ENCODE data around the gene ELFN1.

The ELFN1 gene

DNA sequence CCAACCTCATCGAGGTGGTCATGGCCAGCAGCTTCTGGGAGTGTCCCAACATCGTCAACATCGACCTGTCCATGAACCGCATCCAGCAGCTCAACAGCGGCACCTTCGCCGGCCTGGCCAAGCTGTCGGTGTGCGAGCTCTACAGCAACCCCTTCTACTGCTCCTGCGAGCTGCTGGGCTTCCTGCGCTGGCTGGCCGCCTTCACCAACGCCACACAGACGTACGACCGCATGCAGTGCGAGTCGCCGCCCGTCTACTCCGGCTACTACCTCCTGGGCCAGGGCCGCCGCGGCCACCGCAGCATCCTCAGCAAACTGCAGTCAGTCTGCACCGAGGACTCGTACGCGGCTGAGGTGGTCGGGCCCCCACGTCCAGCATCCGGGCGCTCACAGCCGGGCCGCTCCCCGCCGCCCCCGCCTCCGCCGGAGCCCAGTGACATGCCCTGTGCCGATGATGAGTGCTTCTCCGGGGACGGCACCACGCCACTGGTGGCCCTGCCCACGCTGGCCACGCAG lies 75.0 kb downstream of the ELFN1 start:
- DNase-seq = no peak

DNA sequence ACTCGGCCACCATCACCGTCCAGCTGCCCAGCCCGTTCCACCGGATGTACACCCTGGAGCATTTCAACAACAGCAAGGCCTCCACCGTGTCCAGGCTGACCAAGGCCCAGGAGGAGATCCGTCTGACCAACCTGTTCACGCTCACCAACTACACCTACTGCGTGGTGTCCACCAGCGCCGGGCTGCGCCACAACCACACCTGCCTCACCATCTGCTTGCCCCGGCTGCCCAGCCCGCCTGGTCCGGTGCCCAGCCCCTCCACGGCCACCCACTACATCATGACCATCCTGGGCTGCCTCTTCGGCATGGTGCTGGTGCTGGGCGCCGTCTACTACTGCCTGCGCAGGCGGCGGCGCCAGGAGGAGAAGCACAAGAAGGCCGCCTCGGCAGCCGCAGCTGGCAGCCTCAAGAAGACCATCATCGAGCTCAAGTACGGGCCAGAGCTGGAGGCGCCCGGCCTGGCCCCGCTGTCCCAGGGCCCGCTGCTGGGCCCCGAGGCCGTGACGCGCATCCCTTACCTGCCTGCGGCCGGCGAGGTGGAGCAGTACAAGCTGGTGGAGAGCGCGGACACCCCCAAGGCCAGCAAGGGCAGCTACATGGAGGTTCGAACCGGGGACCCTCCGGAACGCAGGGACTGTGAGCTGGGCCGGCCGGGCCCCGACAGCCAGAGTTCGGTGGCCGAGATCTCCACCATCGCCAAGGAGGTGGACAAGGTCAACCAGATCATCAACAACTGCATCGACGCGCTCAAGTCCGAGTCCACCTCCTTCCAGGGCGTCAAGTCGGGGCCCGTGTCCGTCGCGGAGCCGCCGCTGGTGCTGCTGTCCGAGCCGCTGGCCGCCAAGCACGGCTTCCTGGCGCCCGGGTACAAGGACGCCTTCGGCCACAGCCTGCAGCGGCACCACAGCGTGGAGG lies 75.8 kb downstream of the ELFN1 start:
- DNase-seq = no peak

DNA sequence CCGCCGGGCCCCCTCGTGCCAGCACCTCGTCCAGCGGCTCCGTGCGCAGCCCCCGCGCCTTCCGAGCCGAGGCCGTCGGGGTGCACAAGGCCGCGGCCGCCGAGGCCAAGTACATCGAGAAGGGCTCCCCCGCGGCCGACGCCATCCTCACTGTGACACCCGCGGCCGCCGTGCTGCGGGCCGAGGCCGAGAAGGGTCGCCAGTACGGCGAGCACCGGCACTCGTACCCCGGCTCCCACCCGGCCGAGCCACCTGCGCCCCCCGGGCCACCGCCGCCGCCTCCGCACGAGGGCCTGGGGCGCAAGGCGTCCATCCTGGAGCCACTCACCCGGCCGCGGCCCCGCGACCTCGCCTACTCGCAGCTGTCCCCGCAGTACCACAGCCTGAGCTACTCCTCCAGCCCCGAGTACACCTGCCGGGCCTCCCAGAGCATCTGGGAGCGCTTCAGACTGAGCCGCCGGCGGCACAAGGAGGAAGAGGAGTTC lies 76.5 kb downstream of the ELFN1 start:
- DNase-seq = no peak

DNA sequence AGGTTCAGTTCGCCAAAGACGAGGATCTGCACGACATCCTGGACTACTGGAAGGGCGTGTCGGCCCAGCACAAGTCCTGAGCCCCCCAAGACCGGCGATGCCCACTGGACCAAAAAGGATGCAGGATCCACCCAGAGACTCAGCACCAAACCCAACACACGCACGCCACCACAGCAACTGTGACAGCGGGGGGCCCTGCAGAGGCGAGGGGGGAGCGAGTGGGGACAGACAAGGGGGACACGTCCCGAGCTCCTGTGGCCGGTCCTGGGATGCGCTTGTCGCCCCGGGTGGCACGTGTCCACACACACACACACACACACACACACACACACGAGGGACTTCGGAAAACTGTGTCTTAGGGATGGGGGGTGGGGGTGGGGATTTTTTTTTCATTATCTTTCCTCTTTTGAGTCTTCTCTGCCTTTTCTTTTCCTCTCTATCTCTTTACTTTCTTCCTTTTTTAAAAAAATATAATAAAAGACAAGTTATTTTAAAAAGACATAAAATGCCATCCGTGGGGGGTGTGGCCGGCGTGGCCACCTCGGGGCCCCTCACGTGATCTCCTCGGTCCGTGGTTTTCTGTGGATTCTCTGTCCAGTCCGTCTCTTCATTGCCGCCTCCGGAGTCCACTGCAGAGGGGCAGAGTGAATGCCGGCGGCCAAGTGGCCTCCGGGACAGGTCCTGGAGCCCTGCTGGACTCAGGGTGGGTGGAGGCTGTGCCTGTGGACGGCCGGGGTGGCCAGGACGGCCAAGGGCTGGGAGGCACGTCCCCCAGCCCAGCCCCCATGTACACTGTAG lies 77.1 kb downstream of the ELFN1 start:
- no peak for DNase-seq

DNA sequence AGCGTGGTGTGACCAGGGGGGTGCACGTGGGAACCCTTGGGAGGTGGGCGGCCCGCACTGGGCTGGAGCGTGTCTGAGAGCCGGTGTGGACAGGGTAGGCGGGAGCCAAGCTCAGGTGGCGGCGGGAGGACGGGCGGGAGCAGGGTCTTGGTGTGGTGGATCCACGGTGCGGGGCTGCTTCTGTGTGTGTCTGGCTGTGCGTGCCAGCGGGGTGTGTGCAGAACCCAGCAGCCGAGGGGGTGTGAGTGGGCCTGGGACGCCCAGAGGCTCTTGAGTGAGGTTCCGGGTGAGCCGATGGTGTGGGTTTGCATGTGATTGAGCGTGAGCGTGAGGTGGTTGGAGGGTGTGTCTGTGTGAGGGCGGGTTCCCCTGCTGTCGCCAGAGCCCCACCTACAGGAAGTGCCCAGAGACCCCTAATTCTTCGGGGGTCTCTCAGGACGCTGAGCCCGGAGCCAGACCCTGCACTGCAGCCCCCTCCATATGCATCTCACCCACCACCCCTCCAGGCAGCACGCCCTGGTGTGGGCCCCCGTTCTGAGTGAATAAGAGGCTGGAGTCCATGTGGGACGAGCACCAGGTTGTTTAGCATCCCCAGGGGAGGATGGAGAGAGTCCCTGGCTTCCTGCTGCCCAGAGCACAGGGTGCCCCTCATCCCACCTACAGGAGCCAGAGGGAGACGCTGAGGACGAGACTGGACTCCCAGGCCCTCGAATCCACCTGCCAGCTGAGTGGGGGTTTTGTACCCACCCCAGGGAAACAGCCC lies 78.2 kb downstream of the ELFN1 start:
- DNase-seq = no peak

DNA sequence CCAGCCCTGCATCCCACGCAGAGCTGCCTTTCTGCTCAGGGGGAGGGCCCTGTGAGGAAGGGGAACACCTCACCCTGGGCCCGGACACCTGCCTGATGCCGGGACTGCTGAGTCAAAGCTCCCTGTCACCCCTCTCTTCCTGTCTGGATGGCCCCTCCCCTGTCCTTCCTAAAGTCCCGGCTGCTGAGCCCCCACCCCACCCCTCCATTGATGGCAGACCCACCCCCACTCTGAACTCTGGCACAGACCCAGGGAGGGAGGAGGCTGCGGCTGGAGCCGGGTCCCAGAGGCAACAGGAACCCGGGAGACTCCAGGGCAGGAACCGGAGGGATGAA lies 78.7 kb downstream of the ELFN1 start:
- DNase-seq = no peak

DNA sequence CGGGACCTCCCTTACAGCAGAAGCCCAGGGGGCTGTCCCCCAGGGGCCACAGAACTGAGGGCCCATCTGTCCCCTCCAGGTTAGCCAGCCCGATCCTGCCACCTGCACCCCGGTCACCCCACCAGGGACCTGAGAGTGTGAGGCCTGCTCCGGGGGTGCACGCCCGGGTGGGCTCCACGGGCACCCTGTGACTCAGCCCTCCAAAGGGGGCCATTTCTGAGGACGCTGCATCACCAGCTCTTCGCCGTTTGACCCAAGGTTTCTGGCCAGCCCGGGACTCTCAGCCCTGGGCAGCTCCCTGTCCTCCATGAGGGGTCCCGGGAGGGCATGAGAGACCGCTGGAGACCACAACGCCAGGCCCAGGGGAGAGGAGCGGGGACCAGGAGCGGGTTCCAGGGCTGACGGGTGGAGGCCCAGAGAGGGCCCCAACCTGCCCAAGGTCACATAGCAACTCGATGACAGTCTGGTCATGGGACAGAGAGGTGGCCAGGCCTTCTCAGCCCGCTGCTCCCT lies 79.3 kb downstream of the ELFN1 start:
- DNase-seq = no peak

DNA sequence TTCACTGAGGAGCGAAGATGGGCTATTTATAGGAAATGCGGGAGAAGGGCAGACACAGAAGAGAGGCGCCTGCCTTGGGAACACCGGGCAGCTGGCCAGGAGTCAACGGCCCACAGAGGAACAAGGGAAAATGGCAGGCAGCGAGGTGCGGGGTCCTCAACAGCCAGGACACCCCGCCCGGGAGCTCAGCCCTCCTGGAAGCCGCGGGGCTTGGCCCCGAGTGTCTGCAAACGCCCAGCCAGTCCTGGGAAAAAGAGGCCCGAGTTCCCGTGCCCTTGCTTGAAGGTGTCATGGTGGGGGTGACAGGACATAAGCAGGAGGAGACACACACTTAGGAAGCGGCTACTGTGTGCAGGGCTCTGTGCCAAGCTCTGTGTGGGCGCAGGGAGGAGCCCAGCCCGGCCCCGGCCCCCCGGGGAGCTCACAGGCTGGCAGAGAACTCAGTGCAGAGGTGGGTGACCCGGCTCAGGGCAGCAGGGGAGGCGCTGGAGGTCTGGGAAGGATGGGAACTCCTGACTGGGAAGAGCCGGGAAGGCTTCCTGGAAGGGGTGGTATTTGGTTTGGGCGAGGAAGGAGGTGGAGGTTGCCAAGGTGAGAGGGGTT lies 79.9 kb downstream of the ELFN1 start:
- DNase-seq = no peak

DNA sequence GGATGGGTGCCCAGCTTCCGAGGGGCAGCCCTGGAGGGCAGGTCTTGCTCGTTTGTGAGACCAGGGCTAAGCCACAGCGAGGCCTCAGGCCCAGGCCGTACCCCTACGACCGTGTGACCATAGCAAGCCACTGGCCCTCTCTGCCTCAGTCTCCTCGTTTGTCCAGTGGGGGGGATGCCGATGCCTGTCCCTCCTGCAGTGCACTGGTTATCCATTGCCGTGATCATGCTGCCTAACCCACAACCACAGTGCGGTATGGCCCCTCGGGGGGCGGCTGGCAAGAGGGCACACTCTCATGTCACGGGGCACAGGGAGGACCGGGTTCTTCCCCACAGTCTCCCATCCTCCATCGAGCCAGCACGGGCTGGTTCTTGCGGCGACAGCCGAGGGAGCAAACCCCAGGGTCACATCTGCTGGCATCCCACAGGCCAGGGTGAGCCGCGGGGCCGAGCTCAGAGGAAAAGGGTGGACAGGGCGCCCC lies 80.5 kb downstream of the ELFN1 start:
- no peak for DNase-seq

DNA sequence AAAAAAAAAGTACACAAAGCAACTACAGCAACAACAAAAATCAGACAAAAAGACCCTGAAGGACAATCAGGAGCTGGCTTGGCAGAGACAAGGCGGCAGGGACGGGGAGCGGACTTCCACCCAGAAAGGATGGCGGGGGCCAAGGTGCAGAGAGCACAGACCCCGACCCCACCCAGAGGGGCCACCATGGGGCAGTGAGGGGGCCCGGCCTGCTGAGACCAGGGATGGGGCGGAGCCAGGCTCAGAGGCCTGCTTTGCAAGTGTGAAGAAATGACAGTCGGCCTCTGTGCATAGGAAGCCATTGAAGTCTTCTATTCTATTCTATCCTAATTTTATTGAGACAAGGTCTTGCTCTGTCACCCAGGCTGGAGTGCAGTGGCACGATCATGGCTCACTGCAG lies 82.0 kb downstream of the ELFN1 start:
- no peak for DNase-seq

DNA sequence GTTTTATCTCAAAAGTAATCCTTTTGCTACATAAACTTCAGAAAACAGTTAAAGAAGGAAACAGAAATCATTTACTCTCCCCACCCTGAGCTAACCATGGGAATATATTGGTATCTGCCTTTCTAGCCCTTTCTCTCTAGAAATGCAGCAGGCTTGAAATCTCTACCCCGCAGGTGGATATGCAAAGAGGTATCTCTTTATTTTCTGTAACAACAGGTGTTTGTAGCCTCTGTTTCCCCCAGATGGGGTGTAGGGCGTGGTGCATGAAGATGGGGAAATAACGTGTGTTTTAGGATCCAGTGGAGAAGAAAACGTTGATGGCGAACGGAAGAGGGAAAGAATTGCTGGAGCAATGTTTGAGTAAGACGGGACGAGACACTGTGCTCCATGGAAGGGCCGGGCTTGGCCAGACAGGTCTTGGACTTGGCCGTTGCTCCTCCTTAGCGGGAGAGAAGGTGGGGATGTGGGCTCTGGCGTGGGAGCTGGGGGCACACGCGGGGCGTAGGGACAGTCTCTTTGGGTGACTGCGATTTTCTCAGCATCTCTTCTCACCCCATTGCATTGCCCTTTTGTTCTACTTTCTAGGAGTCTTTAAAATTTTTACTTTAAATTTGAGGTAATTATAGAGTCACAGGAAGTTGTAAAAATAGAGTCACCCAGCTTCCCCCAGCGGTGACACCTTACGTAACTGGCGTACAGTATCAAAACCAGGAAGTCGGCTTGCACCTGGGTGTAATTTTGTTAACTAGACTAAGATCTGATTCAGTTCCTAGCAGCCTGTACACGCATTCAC lies 82.9 kb downstream of the ELFN1 start:
- DNase-seq = no peak

DNA sequence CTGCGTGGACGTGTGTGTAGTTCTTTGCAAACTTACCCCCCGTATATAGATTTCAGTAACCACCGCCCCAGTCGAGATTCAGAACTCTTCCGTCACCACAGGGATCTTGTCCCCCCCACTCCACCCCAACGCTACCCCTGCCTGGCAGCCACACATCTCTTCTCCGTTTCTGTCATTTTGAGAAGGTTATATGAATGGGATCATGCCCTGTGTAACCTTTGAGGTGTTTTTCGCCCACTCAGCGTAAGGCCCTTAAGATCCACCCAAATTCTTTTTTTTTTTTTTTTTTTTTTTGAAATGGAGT lies 83.4 kb downstream of the ELFN1 start:
- DNase-seq = no peak

DNA sequence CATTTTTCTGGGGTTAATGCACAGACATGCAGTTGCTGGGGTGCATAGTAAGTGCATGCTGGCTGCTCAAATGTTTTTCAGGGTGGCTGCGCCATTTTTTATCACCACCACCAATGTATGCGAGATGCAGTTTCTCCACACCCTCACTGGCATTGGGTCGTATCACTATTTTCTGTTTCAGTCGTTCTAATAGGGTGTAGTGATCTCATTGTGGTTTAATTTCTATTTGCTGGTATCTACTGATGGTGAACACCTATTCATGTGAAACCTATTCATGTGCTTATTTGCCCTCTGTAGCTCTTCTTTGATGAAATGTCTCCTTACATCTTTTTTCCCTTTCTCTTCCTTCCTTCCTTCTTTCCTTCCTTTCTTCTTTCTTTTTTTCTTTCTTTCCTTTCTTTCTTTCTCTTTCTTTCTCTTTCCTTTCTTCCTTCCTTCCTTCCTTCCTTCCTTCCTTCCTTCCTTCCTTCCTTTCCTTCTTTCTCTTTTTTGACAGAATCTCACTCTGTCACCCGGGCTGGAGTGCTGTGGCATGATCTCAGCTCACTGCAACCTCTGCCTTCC lies 84.3 kb downstream of the ELFN1 start:
- no peak for DNase-seq

DNA sequence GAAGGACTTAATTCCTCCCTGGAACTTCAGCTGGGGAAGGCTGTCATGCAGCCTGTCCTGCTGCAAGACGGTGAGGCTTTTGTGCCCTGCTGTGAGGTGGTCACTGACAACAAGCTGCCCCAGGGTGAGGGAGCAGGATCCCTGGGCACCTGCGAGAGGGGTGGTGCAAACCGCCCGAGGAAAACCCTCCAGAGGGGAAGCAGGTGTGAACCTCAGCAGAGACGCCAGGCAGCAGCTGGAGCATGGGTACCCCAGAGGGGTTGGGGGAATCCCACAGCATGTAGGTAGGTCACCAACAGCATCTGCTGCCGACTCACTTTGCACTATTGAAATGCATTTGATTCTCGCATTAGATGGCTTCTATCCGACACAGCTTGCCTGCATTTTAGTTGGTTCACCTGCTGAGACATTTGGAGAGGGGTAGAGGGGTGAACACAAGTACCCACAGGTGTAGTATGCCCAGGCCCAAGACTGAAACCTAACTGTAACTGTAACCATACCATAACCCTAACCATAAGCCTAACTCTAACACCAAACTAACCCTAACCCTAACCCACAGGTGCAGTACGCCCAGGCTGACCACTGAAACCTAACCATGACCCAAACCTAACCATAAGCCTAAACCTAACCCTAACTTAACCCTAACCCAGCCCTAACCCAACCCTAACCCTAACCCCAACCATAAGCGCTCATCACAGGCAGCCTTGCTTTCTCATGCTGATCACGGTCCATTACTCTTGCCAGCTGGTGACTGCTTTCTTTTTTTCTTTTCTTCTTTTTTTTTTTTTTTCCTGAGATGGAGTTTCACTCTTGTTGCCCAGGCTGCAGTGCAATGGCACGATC lies 85.9 kb downstream of the ELFN1 start:
- no peak for DNase-seq

DNA sequence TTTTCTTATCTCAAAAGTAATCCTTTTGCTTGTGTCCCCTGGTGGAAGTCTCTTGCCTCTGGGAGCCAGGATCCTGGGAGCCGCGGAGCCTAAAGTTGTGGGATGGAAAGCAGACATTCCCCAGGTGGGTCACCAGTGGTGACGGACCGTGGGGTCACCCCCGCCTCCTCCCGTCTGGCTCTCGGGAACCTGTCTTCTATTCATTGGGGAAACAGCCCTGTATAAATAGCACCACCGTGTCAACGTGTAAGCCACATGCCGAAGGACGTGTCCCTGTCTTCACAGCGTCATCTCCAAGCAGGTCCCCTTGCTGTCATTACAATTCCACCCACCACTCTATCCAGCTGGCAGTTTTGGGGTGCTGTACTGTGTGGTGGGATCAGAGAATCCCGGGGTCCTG lies 87.5 kb downstream of the ELFN1 start:
- DNase-seq = no peak

DNA sequence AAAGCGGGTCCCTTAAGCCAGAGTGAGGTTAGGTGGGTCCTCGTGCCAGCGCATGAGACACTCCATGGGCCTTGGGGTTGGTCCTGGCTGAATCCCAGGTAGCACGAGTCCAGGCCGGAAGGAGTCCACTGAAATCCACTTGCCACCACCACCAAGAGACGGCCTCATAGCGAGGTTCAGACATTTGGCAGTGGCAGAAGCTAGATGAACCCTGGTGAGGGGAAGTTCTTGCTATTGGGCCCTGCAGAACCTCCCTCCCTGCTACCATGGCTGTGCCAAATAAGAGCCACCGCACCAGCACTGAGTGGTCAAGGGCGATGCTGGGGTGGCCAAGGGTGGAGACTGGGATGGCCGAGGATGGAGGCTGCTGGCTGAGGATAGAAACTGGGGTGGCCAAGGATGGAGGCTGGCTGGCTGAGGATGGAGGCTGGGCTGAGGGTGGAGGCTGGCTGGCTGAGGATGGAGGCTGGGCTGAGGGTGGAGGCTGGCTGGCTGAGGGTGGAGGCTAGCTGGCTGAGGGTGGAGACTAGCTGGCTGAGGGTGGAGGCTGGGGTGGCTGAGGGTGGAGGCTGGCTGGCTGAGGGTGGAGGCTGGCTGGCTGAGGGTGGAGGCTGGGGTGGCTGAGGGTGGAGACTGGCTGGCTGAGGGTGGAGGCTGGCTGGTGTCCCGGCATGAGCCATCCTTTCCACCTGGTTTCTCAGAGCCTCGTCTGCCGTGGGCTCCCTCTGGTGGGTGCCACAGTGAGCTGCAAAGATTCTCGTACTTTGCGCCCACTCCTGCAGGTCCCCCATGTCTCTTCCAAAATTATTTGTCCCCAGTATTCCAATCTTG lies 88.2 kb downstream of the ELFN1 start:
- no peak for DNase-seq

DNA sequence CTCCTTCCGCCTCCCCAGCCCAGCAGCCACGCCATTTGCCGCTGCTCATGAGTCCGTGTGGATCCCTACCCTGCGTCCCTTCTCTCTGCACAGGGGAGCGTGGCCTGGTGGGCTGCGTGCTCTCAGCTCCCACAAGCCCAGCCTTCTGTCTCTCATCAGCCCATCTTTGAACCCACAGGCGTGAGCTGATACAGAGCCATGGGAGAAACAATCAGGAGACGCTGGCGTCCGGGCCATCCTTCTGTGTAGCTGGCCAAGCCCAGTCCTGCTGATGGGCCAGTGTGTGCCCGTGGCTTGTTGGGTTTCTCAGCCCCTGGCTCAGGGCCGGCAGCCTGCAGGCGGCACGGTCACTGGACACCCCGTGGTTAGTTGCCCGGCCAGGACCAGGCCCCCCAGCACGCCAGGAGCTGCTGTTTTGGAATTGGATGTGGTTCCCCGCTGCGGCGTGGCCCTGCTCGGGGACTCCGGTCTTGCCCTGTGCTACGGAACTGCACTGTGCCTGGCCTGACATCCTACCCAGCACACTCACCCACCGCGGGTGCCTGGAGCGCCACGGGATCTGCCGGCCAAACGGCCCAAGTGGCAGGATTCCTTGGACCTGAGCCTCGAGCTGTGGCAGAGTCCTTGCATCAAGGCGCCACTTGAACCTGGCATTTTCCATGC lies 88.9 kb downstream of the ELFN1 start:
- DNase-seq = no peak

DNA sequence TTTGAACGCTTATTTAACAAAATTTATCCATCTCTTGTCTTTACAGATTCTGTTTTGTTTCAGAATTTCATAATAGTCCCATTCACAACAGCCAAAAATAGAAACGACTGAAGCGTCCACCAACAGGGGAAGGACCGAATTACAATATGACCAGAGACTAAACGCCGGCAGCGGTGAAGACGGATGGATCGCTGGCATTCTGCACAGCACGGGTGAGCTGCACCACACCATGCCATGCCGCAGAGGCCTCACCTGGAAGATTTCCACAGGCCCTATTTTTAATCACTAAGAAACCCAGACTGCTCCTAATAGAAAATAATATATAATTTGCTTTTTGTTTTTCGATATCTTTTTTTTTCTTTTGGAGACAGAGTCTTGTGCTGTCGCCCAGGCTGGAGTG lies 91.0 kb downstream of the ELFN1 start:
- no peak for DNase-seq

DNA sequence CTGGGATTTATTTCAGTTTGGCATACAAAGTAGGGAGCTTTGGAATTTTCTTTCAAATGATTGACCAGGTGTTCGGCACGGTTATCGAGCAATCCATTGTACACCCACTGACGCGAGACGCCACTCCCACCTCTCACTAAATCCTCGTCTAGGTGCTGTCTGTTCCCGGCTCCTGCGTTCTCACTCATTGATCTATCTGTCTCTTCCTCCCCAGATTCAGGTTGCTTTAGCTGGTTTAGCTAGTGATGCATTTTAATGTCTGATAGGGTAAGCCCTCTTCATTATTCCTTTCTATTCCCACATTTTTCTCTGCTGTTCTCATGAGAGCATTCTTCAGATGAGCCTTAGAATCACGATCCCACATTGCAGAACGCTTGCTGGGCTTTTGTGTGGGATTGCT lies 91.7 kb downstream of the ELFN1 start:
- DNase-seq = no peak

Measured in hippocampal formation (tissue), 2 donors.